ENCODE data around the gene SCLT1.

The SCLT1 gene

DNA sequence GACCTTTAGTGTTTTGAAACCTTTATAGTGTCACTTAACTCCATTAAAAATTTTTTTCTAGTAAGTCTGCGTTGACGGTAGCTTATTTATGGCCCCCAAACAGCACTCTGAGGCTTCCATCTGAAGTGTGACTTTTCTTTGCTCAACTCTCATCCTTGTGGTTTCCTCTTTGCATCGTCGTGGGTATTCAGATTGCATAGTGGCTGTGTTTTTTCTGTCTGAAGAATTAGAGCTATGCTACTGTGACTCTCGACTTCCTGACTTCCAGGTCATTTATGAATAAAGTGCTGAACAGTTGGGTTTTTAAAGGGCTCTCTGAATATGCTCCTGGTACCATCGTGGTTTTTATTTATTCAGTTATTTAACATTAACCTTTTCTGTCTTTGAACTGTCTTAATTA, 238.9 kb downstream of the SCLT1 start:
- Histone ChIP-seq H3K4me3 (no peak overlapping the region), H3K27ac (peak overlapping the region in 3 of 21 experiments; percentile 0 to 31 (median 18))

DNA sequence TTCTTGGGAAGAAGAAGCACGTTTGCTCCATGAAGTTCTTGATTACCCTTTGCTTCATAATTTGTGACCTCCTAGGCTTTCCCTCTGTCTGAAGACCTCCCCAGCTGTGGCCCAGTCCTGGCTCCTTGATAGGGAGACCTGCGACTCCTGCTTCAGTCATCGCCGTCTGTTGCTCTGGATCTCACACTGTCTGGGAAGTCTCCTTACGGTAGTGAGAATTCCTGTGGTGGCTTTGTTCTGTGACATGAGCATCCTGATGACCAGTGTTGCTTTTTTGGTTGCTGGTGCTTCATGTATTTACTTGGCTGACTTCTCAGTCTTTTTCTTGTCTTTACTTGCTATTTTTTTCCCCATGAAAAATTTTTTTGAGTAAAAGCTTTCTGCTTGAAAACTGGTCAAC, 239.6 kb downstream of the SCLT1 start:
- no peak overlapping the region for H3K4me3 ChIP-seq

DNA sequence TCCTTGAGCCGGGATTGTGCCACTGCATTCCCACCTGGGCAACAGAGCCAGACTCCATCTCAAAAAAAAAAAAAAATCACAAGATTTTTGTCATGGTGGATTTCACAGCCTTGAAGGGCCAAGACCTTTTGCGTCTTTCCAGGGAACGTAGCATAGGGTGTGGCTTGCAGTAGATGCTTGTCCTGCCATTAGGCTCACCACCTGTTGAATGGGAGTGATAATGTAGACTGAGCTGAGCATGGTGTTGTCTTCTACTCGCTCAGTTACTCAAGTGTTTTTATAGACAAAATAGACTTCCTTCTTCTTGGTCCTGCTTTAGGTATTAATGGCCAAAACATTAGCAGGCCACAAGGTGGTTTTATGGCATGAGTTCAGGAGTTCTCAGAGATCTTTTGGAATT, 243.1 kb downstream of the SCLT1 start:
- no peak overlapping the region for H3K27ac ChIP-seq
- no peak overlapping the region for H3K4me3 ChIP-seq

More for the DNA sequence above, 239.6 kb downstream of the SCLT1 start:
- H3K27ac ChIP-seq, result peak overlapping the region in 1 of 21 experiments; percentile 18

DNA sequence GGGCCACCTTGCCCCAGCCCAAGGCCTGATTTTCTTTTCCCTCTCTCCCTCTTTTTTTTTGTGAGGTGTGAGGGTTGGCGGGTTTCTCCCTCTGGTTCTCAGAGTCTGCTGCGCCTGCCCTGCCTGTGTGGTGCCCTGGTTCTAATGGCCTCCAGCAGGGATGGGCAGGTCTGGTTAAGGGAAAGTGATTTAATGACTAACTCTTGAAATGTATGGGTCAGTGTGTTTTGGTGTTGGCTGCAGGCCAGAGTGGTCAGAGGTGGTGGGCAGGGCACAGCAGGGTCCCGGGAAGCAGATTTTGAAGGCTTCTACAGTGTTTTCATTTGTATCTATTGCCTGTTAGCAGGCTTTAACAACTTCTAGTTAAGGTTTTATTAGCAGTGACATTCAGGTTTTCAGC, 244.9 kb downstream of the SCLT1 start:
- H3K4me3 ChIP-seq, result no peak overlapping the region
- H3K27ac ChIP-seq, result no peak overlapping the region

DNA sequence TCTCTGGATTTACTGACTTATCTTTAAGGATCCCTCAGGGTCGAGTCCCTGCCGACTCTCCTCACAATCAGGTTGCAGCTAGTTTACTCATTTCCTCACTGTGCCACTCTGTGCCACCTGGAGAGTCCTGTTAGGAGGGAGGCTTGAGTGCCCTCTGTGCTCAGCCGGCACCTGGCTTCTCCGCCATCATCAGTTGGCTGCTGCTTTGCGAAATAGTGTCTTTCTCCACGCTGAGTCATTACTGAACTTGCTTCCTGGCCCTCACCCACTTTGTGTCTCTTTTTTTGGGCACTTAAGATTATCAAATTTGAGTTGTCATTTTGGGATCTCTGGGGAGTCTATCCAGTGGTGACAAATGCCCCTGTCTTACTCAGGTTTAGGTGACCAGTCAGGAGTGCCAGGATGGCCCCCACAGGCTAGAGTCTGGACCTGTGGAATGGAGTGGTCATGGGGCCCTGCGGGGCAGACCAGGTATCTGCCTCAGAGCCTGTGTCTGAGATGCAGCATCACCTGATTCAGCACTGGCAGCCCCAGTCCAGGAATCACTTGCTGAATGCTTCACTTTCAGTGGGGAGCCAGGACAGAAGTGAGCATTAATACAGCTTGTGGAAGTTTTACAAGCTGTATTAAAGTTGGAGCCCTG, 246.1 kb downstream of the SCLT1 start:
- H3K4me3 ChIP-seq, result no peak overlapping the region
- no peak overlapping the region for H3K27ac ChIP-seq

DNA sequence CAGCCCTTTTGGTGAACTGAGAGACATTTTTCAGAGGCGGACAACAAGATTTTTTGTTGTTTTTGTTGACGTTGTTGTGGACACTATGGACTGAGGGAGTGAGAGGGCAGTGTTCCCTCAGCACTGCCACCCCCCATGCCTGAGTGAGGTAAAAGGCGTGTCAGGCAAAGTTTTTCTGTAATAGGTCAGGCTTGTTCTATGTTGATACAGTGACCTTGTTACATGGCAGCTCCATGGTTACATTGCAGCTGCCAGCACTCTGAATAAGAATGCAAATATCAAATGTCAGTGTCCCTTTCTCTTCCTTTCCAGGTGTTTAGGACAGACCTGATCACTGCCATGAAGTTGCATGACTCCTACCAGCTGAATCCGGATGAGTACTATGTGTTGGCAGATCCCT, 247.3 kb downstream of the SCLT1 start:
- H3K27ac ChIP-seq, result no peak overlapping the region

DNA sequence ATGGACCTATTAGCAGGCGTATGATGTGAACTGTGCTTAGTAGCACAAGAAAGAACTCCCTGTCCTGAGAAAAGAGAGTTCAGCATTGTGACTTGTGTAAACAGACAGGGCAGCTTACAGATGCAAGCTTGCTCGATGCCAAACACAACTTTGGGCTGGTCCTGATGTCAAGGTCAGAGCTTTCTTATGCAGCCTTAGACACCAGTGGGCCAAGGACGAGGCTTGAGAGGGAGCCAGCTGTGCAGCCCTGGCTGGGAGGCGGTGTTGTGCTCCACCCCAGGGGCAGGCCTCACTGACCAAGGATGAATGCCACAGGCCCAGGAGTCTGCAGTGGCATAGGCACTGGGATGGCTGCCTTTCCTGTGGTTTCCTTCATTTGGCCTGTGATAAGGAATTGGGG, 248.4 kb downstream of the SCLT1 start:
- H3K27ac ChIP-seq, result no peak overlapping the region

More for the DNA sequence above, 247.3 kb downstream of the SCLT1 start:
- H3K4me3 ChIP-seq, result no peak overlapping the region

DNA sequence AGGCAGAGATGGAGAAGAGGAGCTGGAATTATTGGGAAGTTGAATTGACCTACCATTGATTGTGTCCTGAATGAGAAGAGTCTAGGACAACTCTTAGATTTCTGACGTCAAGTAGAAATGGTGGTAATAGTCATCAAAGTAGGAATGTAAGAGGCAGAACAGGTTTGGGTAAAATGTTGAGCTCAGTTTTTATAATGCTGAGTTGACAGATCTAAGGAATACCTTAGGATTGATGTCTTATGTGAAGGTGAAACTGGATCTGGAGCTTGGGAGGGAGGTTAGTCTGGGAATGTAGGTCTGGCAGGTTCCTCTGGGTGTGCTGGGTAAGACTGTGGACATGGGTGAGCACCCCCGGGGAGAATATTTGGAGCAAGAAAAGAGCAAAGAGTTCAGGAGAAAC, 251.9 kb downstream of the SCLT1 start:
- no peak overlapping the region for H3K27ac ChIP-seq

More for the DNA sequence above, 248.4 kb downstream of the SCLT1 start:
- no peak overlapping the region for H3K4me3 ChIP-seq

DNA sequence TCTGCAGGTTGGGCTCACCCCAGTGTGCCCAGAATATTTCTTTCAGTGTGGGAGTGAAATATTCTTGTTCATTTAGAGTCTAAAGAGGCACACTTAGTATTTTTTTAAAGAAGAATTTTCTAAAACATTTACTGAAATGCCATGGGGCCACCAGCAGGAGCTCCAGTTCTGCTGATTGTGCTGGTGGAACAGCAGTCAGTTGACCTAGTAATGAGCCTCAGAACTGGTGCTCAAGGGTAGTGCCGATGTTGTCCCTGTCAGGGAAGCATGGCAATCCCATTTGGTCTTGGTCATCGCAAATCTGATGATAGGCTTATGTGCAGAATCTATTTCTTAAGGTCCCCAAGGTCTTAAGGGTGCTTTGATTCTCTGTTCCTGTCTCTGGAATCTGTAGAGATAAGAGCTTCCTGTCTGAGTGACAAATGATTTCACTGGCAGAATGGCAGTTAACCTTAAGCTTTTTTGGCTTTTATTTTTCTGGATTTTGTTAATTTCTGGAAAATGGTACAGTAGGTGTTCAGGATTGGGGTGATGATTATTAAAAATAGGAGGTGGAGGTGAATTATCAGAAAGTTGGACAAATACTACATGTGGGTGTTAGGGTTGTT, 252.5 kb downstream of the SCLT1 start:
- H3K27ac ChIP-seq, result no peak overlapping the region
- no peak overlapping the region for H3K4me3 ChIP-seq

More for the DNA sequence above, 251.9 kb downstream of the SCLT1 start:
- H3K4me3 ChIP-seq, result no peak overlapping the region

DNA sequence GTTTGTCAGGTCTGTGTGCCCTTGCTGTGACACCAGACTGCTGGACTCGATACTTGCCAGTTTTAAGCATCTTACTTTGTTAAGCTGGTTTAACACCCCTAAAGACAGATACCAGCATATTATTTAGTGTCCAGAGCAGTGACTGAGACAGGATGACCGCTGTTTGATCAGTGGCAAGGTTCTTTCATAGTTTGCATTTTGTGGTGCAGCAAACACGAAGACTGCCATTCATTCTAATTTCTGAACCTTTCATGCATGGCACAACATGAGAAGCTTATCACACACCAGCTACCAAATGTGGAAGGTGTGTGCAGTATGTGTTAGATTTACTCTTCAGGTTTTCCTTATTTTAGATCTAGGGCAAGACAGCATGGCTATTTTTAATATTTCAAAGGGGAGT, 255.7 kb downstream of the SCLT1 start:
- Histone ChIP-seq H3K27ac (peak overlapping the region in 2 of 21 experiments; percentile 20 to 49), H3K4me3 (no peak overlapping the region)

DNA sequence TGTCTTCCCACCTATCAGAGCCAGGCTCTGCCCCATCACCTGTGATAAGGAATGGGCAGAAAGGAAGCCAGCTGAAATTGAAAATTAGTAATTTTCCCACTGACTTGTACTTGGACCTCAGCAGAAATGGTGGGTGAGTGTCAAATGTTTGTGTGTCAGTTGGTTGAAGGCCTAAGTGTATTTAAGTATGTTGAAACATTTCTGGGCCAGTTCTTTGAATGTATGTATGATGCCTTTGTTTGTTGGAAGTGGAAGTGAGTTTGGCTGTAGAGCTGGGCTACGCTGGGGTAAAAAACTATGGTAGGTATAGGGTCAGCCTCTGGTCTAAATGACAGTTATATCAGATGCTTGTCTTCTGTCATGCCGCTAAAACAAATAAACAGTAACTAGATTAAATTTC, 256.1 kb downstream of the SCLT1 start:
- Histone ChIP-seq H3K4me3 (no peak overlapping the region), H3K27ac (no peak overlapping the region)

DNA sequence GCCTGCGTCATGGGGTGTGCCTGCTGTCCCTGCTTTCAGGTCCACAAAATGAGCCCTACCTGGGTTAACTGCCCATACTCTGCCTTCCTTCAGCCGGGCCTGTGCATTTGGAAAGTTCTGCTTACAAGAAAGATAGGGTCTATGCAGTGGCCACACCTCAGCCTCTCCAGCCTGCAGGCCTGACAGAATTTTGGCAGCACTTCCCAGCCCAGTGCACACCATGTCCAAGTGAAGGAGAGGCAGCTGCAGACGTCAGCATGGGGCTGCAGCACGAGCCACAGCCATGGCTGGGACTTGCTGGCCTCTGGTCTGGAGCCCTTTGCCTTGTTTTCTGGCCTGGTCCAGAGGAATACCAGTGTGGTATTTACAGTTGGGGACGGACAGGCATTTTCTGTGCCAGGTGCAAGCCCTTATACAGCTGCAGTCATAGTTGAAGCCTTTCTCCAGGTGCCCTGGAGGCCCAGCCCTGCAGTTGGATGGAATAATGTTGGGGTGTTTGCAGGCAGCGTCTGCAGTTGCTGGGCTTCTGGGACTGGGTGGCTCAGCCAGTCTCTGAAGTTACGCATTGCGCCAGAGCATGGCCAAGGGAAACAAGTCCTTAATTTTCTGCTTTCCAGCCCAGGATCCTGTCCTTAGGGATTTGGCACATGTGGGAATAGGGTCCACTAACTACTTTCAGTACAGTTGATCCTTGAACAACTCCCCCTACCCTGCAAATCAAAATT, 257.7 kb downstream of the SCLT1 start:
- H3K4me3 ChIP-seq, result no peak overlapping the region
- H3K27ac ChIP-seq, result peak overlapping the region in 1 of 21 experiments; percentile 40

Measured in skin epidermis (tissue), 12 donors.